ENCODE measurements around the gene PTPRN2.
A peak's percentile ranks its signal among the peaks of the same experiment; 100 is the strongest.

The PTPRN2 gene

DNA sequence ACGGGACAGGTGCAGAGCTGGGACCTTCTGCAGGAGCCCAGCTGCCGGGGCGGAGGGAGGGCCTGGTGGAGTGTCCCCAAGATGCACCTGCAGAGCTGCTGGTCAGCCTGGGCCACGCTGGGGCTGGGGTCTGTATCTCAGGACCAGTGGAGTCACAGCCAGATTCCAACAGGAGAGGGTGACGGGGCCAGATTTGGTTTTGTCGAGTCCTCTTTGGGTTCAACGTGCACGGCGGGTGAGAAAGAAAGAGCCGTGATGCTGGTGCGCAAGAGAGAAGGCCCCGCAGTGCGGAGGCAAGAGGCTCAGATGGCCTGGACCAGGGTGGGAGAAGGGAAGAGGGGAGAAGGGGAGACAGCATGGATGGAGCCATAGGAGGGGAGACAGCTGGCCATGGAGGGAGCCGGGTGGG, 462.9 kb downstream of the PTPRN2 start:
- no peak for DNase-seq

DNA sequence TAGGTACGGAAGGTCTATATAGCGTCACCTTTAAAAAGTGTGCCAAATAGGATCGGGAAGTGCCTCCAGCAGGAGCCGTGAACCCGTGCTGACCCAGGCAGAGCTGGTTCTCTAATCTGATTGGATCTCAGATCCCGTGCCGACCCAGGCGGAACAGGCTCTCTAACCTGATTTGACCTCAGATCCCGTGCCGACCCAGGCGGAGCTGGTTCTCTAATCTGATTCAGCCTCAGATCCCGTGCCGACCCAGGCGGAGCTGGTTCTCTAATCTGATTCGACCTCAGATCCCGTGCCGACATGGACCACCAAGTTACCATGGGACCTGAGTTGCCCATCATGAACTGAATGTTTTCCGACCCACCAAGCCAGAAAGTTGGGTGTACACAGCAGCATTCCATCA, 463.9 kb downstream of the PTPRN2 start:
- DNase-seq = no peak

DNA sequence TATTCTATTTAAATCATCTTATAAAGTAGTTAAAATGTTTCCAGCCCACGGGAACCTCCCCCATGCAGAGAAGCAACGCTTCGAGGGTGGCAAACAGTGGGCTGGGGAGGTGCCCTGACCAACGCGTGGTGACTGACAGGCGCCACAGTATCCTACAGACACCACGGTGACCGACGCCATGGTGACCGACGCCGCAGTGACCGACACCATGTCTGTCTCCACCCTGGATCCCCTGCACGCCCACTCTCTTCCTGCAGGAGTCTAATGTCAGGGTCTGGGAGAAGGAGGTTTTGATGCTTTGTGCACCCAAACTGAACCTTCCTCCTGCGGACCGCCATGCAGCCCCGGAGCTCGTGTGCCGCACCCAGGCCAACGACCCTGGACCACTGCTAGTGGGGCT, 464.4 kb downstream of the PTPRN2 start:
- DNase-seq = no peak

DNA sequence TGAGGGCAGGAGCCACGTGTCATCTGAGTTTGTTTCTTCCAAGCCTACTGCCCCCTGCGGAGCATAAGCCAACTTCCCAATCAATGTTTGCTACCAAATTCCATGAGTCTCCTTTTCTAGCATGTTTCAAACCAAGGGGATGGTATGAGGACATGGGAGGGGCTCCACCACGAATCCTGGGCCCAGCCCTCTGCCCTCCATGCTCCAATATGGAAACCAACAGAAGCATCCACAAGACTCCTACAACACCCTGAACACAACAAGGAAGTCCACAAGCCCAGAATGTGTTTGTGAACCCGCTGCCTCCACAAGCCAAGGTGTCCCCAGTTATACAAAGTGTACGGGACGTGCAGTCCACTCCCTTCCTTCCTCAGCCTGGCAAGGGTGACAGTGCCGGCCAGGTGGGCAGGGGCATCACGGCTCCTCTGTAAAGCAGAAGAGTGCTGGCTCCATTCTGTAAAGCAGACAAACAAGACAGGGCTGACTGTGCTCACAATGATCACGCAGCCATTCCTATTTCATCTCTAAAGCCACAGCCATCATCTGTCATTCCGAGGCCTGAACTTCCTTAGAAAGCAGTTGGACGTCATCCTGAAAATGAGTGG, 466.1 kb downstream of the PTPRN2 start:
- no peak for DNase-seq

DNA sequence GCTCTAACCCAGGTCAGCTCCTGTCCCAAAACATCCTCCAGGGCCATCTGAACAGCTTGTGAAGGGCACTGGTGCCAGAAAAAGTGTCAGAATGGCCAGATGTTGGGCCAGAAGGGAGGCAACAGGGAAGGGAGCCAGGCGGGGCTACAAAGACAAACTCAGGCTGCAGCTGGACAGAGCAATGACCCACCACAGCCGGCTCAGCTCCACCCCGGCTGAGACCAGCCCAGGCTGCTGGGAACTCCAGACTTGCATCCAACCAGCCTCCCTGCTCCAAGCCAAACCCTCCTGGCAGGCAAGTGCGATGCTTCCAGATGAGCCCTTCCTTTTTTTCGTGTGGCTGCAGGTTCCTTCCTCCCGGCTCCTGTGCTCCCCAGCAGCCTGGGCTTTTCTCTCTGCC, 466.9 kb downstream of the PTPRN2 start:
- DNase-seq = peak; percentile 45

DNA sequence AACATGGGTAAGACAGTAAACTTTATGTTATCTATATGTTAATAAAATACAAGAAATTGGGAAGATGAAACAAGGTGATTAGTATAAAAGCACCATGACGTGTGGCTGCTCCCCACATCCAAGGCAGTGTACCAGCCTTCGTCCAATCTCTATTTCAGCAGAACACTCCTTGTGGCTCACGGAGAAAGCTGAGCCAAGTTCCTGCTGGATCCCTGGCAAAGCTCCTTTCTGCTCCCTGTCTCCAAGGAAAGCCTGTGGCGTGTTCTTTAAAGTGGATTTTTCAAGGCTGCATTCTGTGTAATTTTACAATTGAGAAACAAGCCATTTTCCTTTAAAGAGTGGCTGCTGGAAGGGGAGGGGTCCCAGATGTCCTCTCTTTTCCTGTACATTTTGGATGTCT, 467.3 kb downstream of the PTPRN2 start:
- no peak for DNase-seq

DNA sequence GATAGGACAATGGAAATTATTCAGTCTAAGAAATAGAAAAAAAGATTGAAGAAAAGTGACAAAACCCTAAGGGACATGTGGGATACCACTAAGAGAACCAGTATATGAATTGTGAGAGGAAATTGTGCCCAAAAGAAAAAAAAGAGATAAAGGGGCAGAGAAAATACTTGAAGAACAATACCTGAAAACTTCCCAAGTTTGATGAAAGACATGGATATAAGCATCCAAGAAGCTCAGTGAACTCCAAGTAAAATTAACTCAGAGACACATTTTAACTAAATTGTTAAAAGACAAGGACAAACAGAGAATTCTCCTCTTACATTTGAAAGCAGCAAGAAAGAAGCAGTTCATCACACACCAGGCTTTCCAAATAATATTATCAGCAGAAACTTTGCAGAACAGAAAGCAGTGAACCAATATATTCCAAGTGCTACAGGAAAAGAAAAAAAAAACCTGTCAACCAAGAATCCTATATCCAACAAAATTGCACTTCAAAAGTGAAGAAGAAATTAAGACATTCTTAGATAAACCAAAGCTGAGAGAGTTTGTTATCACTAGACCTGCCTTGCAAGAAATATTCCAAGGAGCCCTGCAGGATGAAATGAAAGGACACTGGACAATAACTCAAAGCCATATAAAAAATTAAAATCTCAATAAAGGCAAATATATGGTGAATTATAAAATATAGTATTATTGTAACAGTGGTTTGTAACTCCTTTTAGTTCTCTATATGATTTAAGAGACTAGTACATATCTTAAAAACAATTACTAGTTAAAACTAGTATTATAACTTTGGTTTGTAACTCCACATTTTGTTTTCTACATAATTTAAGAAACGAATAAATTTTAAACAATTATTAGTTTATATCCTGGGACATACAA, 470.0 kb downstream of the PTPRN2 start:
- no peak for DNase-seq

DNA sequence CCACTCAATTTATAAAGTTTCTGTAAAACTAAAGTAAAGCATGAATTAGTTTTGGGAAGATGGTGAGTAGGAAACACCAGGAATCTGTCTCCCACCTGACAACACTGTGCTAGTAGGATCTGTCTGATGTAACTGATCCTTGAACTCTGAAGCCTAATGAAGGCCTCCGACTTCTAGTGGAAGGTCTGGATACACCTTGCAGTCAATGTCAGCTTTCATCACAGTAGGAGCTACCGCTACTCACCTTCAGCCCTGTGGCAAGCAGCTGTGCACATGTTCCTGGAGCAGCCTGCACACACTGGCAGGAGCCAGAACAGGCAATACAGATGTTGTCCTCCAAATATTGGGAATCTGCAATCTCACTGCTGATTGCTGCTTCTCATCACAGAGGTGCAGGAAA, 471.4 kb downstream of the PTPRN2 start:
- DNase-seq = no peak

DNA sequence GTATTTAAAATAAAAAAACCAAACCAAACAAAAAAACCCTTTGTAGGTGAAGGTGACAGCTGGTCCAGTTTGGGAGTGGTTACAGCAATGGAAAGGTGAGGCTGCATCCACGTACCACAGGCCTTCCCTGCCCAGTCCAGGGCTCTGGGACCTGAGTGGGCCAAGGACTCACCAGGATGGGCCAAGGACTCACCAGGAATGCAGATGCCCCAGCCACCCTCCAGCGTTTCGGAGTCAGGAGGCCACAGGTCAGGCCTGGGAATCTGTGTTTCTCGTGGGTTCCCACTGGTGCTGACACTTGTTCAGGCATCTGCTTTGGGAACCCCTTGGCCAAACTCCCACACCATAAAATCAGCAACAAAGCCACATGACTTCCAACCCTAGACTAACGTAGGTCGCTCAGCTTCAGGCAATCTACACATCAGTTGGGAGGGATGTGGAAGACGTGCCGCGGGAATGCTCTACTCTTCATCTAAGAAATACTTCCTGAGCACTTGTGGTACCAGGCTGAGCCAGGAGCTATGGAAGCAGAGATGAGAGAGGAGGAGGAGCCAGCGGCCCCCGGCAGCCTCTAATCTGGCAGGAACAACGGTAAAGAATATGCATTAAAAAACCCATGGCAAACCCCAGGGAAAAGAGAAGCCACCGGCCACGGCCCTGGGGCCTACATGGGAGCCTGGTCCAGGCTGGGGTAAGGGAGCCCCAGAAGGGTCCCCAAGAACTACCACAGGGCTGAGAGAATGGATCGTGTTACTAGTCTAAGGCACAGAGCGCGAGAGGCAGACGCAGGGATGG, 473.4 kb downstream of the PTPRN2 start:
- DNase-seq = no peak

DNA sequence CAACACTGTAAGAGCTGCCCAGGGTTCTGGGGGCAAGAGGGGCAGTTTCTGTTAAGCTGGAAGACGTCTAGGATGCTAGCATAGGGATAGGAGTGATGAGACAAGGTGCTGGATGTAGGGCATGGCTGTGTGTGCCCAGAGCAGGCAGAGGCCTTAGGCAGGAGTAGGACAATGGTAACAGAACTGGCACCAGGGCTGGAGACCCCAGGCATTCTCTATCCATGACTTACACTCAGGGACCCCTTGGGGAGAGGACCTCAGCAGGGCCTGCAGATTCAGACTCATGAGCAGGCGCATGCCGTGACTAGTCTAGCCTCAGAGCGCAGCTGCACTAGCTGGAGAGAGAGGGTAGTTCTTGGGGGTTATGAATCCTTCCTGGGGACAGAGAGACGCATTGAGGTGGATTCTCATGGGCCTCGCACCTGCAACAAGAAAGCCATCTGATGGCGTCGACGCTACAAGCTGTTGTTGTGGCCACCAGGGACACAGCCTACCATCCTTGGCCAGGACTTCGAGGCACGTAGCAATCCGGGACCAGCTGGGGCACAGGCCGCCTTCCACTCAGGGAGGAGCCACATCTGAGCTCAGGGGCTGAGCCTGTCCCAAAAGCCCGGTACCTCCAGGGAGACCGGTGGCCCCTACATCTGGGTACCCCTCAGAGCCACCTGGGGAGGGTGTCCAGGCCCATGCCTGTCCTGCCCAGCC, 474.1 kb downstream of the PTPRN2 start:
- DNase-seq = no peak

DNA sequence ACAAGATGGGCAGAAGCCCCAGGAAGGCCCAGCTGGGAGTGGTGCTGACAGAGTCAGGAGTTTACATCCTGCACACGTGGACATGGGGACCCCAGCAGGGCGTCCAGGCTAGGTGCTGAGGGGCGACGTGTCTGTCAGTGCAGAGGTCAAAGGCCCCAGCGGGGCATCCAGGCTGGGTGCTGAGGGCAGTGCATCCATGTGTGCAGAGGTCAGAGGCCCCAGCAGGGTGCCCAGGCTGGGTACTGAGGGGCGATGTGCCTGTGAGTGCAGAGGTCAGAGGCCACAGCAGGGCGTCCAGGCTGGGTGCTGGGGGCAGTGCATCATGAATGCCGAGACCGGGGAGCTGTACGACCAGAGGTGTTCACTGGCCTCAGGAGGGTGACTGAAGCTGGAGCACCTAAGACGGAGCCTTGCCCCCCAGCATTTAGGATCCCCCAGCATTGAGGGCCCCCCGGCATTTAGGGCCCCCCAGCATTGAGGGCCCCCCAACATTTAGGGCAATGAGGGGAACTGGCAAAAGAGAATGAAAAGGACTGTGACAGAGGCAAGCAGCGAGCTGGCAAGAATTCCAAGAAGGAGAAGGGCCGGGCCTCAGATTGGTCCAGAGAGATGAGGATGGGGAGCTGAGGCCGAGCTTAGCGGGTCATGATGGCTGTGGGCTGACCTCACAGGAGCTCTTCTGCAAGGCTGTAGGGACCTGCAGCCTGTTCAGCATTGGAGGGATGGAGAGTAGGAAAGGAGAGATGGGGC, 474.9 kb downstream of the PTPRN2 start:
- DNase-seq = no peak

DNA sequence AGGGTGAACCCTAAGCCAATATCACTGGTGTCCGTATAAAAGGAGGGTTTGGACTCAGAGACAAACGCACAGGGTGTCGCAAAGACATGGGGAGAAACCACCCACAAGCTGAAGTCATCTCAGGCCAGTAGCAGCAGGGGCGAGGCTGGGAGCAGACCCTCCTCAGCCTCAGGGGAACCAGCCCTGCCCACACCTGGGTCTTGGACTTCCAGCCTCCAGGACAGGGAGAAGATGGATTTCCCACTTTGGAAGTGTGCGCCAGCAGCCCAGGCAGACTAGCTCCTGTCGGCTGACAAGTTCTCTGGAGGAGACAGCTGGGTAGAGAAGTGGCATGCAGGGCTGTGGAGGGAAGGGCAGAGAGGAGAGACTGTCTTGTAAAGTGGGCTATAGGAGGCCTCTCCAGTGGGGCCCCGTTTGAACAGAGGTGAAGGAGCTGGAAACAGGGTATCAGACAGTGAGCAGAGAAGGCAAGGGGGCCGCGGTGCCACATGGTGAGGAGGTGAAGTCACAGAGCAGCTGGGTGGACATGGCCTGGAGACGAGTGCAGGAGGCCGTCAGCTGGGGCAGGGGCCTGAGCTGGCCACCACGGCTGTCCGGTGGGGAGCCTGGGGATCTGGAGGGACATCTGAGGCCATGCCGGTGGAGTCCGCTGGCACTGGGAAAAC, 475.6 kb downstream of the PTPRN2 start:
- no peak for DNase-seq

DNA sequence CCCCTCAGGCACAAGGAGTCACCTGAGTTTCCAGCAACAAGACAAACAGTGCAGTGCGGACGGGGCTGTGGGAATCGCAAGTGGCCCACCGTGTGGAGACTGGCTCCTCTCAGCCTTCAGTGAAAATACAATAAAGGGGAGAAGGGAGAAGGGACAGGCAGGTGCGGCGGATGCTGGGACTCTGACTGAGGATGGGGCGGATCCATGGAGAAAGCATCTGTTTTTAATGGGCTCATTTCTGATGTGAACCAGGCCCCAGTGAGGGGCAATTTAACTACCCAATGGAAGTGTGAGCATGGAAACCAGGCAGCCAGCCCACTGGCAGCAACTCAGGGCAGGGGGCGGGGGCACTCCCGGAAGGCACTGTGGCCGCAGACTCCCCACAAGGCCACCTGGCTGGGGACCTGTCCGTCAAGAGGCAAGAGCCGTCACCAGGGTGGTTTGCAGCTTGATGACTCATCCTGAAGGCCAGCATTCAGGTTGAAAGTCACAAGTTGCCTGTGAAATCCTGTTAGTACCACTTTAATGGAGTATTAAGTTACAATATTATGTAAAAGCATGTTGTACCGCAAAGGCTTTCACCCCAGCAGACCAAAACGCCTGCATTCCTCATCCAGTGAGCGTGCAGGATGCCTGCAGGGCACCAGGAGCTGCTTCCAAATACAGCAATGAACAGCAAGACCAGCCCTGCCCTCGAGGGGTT, 476.4 kb downstream of the PTPRN2 start:
- DNase-seq = no peak

DNA sequence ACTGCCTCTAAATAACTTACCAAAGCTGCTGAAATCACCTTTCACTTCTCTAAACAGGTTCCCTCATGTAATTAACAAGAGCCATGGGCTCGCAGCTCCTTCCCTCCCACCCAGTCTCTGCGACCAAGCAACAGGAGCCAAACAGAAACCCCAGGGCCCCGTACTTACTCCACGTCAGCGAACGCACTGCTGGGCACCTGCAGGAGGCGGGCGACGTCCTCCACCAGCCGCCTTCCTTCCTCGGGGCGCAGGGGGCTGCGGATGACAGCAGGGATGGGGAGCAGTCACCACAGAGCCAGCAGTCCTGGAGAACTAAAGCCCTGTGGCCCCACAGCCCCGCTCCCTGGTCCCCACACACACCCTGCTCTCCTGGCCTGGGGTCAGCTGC, 477.0 kb downstream of the PTPRN2 start:
- DNase-seq = no peak

DNA sequence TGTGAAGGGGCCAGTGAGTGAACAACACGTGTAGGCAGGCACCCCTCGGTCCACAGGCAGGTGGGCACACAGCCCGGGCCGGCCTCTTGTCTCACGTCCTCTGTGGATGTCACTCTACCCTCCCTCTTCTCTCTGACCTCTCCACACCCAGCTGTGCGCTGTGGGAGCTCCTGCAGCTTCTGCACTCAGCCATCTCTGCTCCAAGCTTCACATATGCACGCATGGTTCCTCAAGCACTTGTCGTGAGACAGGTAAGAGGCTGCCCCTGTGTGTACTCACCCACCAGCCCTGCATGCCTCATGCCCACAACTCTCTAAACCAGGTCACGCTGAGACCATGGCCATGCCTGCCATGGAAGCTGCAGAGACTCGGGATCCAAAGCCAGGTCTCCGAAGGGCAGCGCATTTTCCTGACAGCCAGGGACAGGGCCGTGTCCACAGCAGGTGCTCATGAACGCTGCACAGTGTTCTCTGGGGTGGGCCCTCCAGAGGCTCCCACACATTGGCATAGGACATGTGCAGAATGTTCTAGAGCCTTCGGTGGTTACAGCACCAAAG, 477.5 kb downstream of the PTPRN2 start:
- no peak for DNase-seq

DNA sequence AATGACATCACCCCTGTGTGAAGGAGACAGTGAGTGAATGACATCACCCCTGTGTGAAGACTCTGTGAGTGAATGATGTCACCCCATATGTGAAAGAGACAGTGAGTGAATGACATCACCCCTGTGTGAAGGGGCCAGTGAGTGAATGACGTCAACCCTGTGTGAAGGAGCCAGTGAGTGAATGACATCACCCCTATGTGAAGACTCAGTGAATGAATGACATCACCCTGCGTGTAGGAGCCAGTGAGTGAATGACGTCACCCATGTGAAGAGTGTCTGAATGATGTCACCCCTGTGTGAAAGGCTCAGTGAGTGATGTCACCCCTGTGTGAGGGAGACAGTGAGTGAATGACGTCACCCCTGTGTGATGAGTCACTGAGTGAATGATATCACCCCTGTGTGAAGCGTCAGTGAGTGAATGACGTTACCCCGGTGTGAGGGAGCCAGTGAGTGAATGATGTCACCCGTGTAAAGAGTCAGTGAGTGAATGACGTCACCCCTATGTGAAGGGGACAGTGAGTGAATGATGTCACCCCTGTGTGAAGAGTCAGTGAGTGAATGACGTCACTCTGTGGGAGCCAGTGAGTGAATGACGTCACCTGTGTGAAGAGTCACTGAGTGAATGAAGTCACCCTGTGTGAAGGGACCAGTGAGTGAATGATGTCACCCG, 478.1 kb downstream of the PTPRN2 start:
- no peak for DNase-seq

DNA sequence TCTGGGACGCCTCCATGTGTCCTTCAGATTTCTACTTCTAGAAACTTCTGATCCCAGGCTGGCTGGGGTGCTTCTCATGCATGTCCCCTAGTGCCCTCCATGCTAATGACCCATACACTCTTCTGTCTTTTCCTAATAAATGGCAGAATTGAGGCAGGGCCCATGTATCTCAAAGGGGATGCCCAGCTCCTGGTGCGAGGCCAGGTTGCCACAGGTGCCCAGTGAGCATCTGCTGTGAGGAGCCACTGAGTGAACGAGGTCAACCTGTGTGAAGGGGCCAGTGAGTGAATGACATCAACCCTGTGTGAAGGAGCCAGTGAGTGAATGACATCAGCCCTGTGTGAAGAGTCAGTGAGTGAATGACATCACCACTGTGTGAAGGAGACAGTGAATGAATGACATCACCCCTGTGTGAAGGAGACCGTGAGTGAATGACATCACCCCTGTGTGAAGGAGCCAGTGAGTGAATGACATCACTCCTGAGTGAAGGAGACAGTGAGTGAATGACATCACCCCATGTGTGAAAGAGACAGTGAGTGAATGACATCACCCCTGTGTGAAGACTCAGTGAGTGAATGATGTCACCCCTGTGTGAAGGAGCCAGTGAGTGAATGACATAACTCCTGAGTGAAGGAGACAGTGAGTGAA, 478.9 kb downstream of the PTPRN2 start:
- no peak for DNase-seq

DNA sequence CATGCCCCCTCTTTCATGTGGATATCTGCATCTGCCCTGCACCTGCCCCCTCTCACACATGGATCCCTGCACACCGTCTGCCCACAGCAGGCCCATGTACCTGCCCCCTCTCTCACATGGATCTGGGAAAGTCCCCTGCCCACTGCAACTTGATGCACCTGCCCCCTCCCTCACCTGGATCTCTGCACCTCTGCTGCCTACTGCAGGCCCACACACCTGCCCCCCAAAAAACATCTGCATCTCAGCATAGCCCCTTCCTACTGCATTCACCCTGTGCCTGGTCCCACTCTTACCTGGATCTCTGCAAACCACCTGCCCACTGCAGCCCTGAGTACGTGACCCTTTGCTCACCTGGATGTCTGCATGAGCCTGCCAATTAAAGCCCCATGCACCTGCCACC, 479.8 kb downstream of the PTPRN2 start:
- no peak for DNase-seq

DNA sequence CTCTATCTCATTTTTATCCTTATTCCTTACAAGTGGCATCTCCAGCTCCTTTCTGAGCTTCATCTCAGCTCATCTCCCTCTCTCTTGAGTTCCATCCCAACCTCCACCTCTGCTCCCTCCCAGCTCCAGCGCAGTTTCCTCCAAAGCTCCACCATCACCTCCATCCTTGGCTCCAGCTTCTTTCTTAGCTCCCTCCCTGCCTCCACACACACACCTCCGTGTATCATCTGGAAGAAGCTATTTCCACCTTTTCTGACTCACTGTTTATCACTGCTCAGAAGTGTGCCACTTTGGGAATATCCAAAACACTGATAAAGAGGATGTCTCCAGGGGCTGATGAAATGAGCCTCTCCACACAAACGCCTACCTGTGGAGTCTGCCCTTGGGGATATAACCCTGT, 481.4 kb downstream of the PTPRN2 start:
- DNase-seq = no peak

DNA sequence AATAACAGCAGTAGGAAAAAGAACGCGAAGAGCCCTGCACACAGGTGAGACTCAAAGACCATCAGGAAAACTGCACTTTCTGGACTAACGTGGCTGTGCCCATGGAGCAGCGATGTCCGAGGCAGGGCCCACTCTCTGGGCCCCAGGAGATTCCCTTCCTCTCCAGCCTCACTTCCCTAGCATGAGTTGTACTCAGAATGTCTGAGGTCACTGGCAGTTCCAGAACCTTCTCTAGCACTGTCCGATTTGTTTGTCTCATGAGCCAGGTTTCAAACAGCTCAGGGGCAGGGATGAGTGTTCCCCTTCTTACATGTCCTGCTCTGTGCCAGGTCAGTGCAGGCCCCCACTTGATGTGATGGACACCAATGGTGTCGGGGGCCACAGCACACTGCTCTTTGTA, 484.2 kb downstream of the PTPRN2 start:
- DNase-seq = no peak
